ENCODE measurements around the gene S100A2. TPM values are rescaled to one million over a fixed set of nuclear protein-coding genes. Genes with fewer than 3 reads are reported as not detected.

Gene S100A2
- total RNA-seq, 2 experiments from 2014 or later, result 0.74 to 0.77 TPM

- intact Hi-C loops (cut with micrococcal nuclease), result no loop called here
- H3K27ac Mint-ChIP-seq, result peak within 1 kb of the TSS; percentile 88
Observed at GRCh38 chr1:153540394-153541361, 25.0 kb downstream of the S100A2 start, which contains the start of gene S100A5. TSS of gene S100A5 (minus strand) at chr1:153540934. CDS start at chr1:153540191, 743 bp downstream.

GRCh38 chr1:153539395-153540093 is 26.1 kb downstream of the S100A2 start:
- peak; percentile 41 for DNase-seq
- intact Hi-C loops (cut with micrococcal nuclease), result loop anchor here (10.0 kb wide), 2 partner anchors 425 to 615 kb away; partner anchors contain the start of genes CREB3L4, NUP210L and SLC39A1
- no peak overlapping the region for H3K4me3 Mint-ChIP-seq
- H3K4me1 Mint-ChIP-seq (ENCODE audit: low read depth), result peaks cover 72% of the 10 kb centered on the region
- no peaks in the 10 kb centered on the region for H3K9me3 Mint-ChIP-seq
- H3K36me3 Mint-ChIP-seq (ENCODE audit: low read depth), result peaks cover 5% of the 10 kb centered on the region
- CTCF ChIA-PET, result interaction anchor here (0.9 to 5.0 kb wide), 3 partner anchors 27 to 29 kb away, joined by 3 to 23 read pairs (median 4); no protein-coding TSS in a partner anchor
- H3K27me3 Mint-ChIP-seq (ENCODE audit: low read depth), result no peaks in the 10 kb centered on the region
- H3K27ac Mint-ChIP-seq, result peak overlapping the region; percentile 88

More at GRCh38 chr1:153540394-153541361, 25.0 kb downstream of the S100A2 start, which contains the start of gene S100A5:
- peak; percentile 74 for DNase-seq
- Mint-ChIP-seq H3K27me3 (ENCODE audit: low read depth) (no peaks in the 10 kb centered on the region), H3K9me3 (no peaks in the 10 kb centered on the region), H3K4me3 (peak within 1 kb of the TSS; percentile 41), H3K36me3 (ENCODE audit: low read depth) (no peaks in the 10 kb centered on the region), H3K4me1 (ENCODE audit: low read depth) (peaks cover 77% of the 10 kb centered on the region)
- CTCF ChIA-PET, result interaction anchor here (0.8 to 5.0 kb wide), 7 partner anchors 8 to 94 kb away, joined by 3 to 23 read pairs (median 3); no protein-coding TSS in a partner anchor

- Mint-ChIP-seq H3K27me3 (ENCODE audit: low read depth) (no peaks in the 10 kb centered on the region), H3K9me3 (no peaks in the 10 kb centered on the region), H3K4me3 (no peak overlapping the region), H3K27ac (no peak overlapping the region), H3K4me1 (ENCODE audit: low read depth) (peaks cover 71% of the 10 kb centered on the region), H3K36me3 (ENCODE audit: low read depth) (peaks cover 7% of the 10 kb centered on the region)
- intact Hi-C loops (cut with micrococcal nuclease), result loop anchor here (10.0 kb wide), 2 partner anchors 426 to 616 kb away; partner anchors contain the start of genes CREB3L4, NUP210L and SLC39A1
- CTCF ChIA-PET, result no interaction called here
- DNase-seq, result no peak
Observed at GRCh38 chr1:153538315-153538821, 27.3 kb downstream of the S100A2 start.

- CTCF ChIA-PET, result interaction anchor here (6.4 kb wide), 1 partner anchor 33 kb away, joined by 207 read pairs; no protein-coding TSS in a partner anchor
- Mint-ChIP-seq H3K4me1 (ENCODE audit: low read depth) (peaks cover 71% of the 10 kb centered on the region), H3K27me3 (ENCODE audit: low read depth) (no peaks in the 10 kb centered on the region), H3K27ac (peak overlapping the region; percentile 94), H3K36me3 (ENCODE audit: low read depth) (peaks cover 7% of the 10 kb centered on the region), H3K9me3 (no peaks in the 10 kb centered on the region), H3K4me3 (peak overlapping the region; percentile 81)
- intact Hi-C loops (cut with micrococcal nuclease), result loop anchor here (10.0 kb wide), 2 partner anchors 427 to 617 kb away; partner anchors contain the start of genes CREB3L4, NUP210L and SLC39A1
- no peak for DNase-seq
Observed at GRCh38 chr1:153537376-153537730, 28.3 kb downstream of the S100A2 start.

- CTCF ChIA-PET, result interaction anchor here (5.7 to 6.4 kb wide), 2 partner anchors 27 to 34 kb away, joined by 71 to 207 read pairs; no protein-coding TSS in a partner anchor
- no peak for DNase-seq
- Mint-ChIP-seq H3K27me3 (ENCODE audit: low read depth) (no peaks in the 10 kb centered on the region), H3K36me3 (ENCODE audit: low read depth) (peaks cover 7% of the 10 kb centered on the region), H3K9me3 (no peaks in the 10 kb centered on the region), H3K4me3 (peak overlapping the region; percentile 81), H3K4me1 (ENCODE audit: low read depth) (peaks cover 70% of the 10 kb centered on the region), H3K27ac (peak overlapping the region; percentile 94)
- intact Hi-C loops (cut with micrococcal nuclease), result loop anchor here (1.0 to 10.0 kb wide), 3 partner anchors 97 to 618 kb away; partner anchors contain the start of genes CHTOP, CREB3L4, NUP210L and SLC39A1
Observed at GRCh38 chr1:153536671-153537375, 28.8 kb downstream of the S100A2 start.

GRCh38 chr1:153536012-153536670 is 29.5 kb downstream of the S100A2 start:
- Mint-ChIP-seq H3K4me3 (peak overlapping the region; percentile 86), H3K4me1 (ENCODE audit: low read depth) (peaks cover 70% of the 10 kb centered on the region), H3K9me3 (no peaks in the 10 kb centered on the region), H3K27me3 (ENCODE audit: low read depth) (no peaks in the 10 kb centered on the region), H3K27ac (peak overlapping the region; percentile 94), H3K36me3 (ENCODE audit: low read depth) (peaks cover 7% of the 10 kb centered on the region)
- DNase-seq, result peak; percentile 85
- CTCF ChIA-PET, result interaction anchor here (0.9 to 6.4 kb wide), 6 partner anchors 8 to 35 kb away, joined by 3 to 207 read pairs (median 10); partner anchors contain the start of gene S100A4
- intact Hi-C loops (cut with micrococcal nuclease), result loop anchor here (1.0 to 10.0 kb wide), 3 partner anchors 98 to 619 kb away; partner anchors contain the start of genes CHTOP, CREB3L4, NUP210L and SLC39A1

- H3K27me3 Mint-ChIP-seq (ENCODE audit: low read depth), result no peaks in the 10 kb centered on the region
- peaks cover 68% of the 10 kb centered on the region for H3K4me1 Mint-ChIP-seq (ENCODE audit: low read depth)
- H3K27ac Mint-ChIP-seq, result peak within 1 kb of the TSS; percentile 94
- peak; percentile 66 for DNase-seq
- intact Hi-C loops (cut with micrococcal nuclease), result loop anchor here (1.0 to 10.0 kb wide), 3 partner anchors 99 to 619 kb away; partner anchors contain the start of genes CHTOP, CREB3L4, NUP210L and SLC39A1
- H3K36me3 Mint-ChIP-seq (ENCODE audit: low read depth), result peaks cover 7% of the 10 kb centered on the region
- peak within 1 kb of the TSS; percentile 86 for H3K4me3 Mint-ChIP-seq
- no peaks in the 10 kb centered on the region for H3K9me3 Mint-ChIP-seq
- CTCF ChIA-PET, result interaction anchor here (0.8 to 6.4 kb wide), 8 partner anchors 9 to 35 kb away, joined by 3 to 207 read pairs (median 7); partner anchors contain the start of gene S100A4
Observed at GRCh38 chr1:153535242-153536011, 30.2 kb downstream of the S100A2 start, which contains the start of gene S100A6. TSS of gene S100A6 (minus strand) at chr1:153535991. CDS start at chr1:153535339, 652 bp downstream.

GRCh38 chr1:153534925-153535241 is 30.8 kb downstream of the S100A2 start:
- H3K4me1 Mint-ChIP-seq (ENCODE audit: low read depth), result peaks cover 64% of the 10 kb centered on the region
- no peaks in the 10 kb centered on the region for H3K27me3 Mint-ChIP-seq (ENCODE audit: low read depth)
- CTCF ChIA-PET, result interaction anchor here (0.8 to 6.4 kb wide), 8 partner anchors 9 to 36 kb away, joined by 3 to 207 read pairs (median 7); partner anchors contain the start of gene S100A4
- H3K9me3 Mint-ChIP-seq, result no peaks in the 10 kb centered on the region
- peak overlapping the region; percentile 94 for H3K27ac Mint-ChIP-seq
- intact Hi-C loops (cut with micrococcal nuclease), result loop anchor here (10.0 kb wide), 2 partner anchors 430 to 620 kb away; partner anchors contain the start of genes CREB3L4, NUP210L and SLC39A1
- no peak for DNase-seq
- H3K4me3 Mint-ChIP-seq, result peak overlapping the region; percentile 86
- peaks cover 7% of the 10 kb centered on the region for H3K36me3 Mint-ChIP-seq (ENCODE audit: low read depth)

GRCh38 chr1:153534226-153534924 is 31.3 kb downstream of the S100A2 start:
- CTCF ChIA-PET, result interaction anchor here (1.1 to 6.4 kb wide), 8 partner anchors 10 to 137 kb away, joined by 3 to 207 read pairs (median 11); partner anchors contain the start of gene S100A4
- Mint-ChIP-seq H3K27me3 (ENCODE audit: low read depth) (no peaks in the 10 kb centered on the region), H3K27ac (peak overlapping the region; percentile 96), H3K9me3 (no peaks in the 10 kb centered on the region), H3K36me3 (ENCODE audit: low read depth) (peaks cover 7% of the 10 kb centered on the region), H3K4me3 (peak overlapping the region; percentile 86), H3K4me1 (ENCODE audit: low read depth) (peaks cover 59% of the 10 kb centered on the region)
- DNase-seq, result no peak
- intact Hi-C loops (cut with micrococcal nuclease), result loop anchor here (10.0 kb wide), 2 partner anchors 430 to 620 kb away; partner anchors contain the start of genes CREB3L4, NUP210L and SLC39A1
